Left hindlimb (tissue), 1 donor: Measurements from ENCODE around the gene MAML2.

Experiments
- DNase-seq: peaks from one replicate; pipeline ENCODE4 v3.0.0-alpha.2; 2018

Gene MAML2

GRCh38 chr11:96024666-96025065, 318.3 kb downstream of the MAML2 start:
- DNase-seq, result no peak

DNA sequence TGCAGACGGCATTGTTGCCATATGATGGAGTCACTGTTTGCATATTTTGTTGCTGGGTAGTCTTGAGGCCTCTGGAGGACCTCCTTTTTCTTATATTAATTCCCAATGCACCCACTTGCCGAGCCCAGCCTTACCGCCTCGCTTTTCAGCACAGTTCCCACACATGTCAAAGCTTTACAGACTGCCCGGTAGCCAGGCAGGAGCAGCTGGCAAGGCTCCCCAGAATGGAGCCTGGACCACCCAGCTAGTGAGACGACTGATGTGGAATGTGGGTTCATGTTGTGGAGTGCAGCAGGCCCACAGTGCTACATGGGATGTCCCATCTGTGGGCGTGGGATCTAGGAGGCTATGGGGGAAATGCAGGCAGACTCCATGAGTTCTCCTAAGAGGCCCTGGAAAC, 319.7 kb downstream of the MAML2 start:
- DNase-seq, result peak; percentile 46

- DNase-seq, result no peak
These were observed 320.9 kb downstream of the MAML2 start for GRCh38 chr11:96021901-96022650.

- no peak for DNase-seq
These were observed 322.9 kb downstream of the MAML2 start for GRCh38 chr11:96019810-96020747.

DNA sequence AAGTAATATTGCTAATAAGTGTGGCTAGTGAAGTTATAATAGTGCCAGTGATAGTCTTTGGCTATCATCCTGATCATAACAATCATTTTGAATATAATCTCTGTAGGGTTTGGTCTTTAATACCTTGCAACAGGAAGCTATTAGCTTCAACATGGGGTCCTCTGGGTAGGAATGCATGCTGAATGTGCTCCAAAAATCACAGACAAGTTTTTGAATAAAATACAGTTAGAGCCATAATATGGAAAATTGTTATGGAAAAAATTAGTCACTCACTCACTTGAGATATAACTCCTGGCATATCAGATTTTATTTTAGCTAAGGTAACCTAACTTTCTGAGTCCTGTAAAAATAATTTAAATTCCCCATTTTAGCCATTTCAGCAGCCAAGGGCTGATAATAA, 323.7 kb downstream of the MAML2 start:
- DNase-seq, result no peak

- no peak for DNase-seq
These were observed 325.1 kb downstream of the MAML2 start for GRCh38 chr11:96017856-96018255.

DNA sequence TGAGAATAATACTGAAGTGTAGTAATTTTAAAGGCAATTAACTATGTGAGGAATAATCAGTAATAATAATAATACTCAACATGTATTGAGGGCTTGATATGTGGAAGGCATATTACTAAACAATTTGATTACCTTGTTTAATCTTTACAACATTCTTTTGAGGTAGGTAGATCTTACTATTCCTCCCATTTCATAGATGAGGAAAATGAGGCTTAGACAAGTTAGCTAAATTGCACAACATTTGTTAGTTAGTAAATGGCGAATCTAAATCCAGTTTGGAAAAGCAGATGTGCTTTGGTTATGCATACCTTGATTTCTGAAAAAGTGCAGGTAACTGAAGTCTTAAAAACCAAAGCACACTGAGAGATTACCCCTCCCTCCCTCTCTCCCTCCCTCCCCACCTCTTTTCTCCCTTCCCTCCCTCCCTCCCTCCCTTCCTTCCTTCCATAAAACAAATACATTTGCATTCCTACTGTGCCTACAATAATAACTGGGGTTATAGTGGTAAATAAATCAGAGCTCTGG, 326.0 kb downstream of the MAML2 start:
- DNase-seq, result no peak

DNA sequence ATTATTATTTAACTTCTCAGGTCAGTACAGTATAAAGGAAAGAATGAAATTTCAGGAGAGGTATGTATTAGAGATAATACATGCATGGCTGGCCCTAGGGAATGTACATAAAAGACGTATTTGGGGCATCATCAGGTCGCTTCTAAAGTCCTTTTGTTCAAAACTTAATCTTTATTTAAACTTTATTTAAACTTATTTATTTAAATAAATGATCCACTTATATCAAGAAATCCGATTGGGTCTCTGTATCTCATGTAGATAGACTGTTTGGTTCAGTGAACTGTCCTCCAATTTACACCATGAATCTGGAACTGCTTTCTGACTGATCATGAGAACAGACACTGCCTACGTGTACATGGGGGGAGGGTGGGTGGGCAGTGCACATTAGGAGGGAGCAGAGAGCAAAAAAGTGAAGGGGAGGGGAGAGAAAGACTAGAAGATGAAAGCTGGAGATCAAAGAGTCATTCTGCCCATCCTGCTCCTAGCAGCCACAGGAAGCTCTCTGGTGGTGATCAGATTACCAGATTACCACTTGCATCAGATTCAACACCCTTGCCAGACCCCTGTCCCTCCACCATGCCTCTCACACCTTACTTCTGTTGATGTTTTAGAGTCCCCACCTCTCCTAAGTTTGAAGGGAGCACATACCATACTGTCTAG, 327.0 kb downstream of the MAML2 start:
- DNase-seq, result no peak

GRCh38 chr11:96014217-96014616, 328.8 kb downstream of the MAML2 start:
- DNase-seq, result no peak

DNA sequence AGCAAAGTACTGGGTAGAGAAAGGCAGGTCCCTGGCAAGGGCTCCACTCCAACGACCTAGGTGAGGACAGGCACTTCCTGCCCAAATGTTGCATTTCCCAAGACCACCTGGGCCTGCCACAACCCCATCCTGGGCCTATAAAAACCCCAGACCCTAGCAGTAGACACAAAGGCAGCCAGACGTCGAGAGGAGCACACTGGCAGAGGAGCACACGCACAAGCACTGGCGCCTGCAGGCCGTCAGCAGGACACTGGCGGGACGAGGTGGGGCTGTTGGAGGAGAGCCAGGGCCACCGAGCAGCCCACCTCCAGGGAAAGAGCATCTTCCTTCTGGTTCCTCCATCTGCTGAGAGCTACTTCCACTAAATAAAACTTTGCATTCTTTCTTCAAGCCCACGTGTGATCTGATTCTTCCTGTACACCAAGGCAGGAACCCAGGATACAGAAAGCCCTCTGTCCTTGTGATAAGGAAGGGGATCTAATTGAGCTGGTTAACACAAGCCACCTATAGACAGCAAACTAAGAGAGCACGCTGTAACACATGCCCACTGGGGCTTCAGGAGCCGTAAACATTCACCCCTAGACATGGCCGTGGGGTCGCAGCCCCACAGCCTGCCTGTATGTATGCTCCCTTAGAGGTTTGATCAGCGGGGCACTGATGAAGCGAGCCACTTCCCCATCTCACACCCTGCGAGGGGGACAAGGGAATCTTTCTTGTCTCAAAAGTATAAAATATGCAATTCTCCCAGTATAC, 329.4 kb downstream of the MAML2 start:
- DNase-seq, result no peak

DNA sequence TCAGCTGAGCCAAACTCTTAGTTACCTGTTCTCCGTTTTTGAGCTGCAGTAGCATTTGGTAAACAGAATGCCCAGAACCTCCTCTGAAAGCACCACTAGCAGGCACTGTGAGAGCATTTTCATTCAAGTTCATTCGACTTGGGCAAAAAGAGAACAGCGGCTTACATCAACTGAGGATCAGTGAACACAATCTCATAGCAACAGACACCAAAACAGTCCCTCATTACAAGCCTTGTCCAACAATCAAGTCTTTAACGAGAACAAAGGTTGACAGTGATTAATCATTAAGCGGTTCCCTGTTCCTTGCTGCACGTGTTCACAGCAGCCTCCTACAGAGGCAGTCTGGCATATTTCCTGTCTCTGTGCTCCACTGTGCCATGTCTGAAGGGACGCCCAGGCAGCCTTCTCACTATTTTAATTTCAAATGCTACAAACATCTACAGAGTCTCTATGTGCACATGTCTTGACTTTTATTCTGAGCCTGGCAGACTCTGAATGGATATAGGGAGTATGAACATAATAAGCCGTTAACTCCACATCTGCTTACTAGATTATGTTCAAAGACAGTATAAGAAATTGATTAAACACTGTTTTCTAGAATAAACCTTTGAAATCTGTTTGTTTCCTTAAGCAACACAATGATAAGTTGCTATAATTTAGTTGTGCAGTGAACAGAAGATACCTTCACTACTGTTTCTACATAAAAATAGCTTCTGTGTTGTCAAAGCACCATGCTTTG, 330.7 kb downstream of the MAML2 start:
- peak; percentile 50 for DNase-seq

GRCh38 chr11:96010683-96011082, 332.3 kb downstream of the MAML2 start:
- no peak for DNase-seq

GRCh38 chr11:96008161-96008720, 334.8 kb downstream of the MAML2 start:
- no peak for DNase-seq

DNA sequence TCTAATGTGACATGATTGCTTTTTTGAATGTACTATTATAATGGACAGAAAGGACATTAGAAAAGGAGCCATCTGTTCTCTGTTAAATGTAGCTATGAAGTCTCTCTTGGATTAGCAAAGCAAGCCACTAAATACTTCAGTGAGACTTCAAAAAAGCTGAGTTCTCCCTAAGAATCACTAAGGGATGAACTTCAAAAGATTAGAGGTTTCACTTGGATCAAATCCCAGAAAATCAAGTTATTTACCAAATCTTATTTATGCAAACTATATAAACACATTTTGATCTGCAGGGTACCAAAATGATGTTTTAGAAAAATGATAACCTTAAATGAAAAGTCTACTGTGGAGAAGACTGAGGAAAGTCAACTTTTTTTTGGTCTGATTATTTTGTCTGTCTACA, 337.0 kb downstream of the MAML2 start:
- DNase-seq, result no peak

- no peak for DNase-seq
These were observed 338.1 kb downstream of the MAML2 start for GRCh38 chr11:96004862-96005261.

- DNase-seq, result no peak
These were observed 340.2 kb downstream of the MAML2 start for GRCh38 chr11:96002754-96003290.

DNA sequence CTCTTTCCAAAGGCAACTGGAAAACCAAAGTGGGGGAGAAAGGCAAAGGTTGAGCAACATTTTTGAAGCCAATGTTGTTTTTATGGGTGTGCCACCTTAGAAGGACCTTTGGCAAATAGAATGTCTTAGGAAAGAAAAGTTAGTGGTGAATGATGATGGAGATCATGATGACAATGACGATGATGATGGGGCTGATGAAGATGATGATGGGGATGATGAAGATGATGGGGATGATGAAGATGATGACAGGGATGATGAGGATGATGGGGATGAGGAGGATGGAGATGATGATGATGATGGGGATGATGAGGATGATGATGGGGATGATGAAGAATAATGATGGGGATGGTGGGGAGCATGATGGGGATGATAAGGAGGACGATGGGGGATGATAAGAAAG, 340.7 kb downstream of the MAML2 start:
- no peak for DNase-seq

DNA sequence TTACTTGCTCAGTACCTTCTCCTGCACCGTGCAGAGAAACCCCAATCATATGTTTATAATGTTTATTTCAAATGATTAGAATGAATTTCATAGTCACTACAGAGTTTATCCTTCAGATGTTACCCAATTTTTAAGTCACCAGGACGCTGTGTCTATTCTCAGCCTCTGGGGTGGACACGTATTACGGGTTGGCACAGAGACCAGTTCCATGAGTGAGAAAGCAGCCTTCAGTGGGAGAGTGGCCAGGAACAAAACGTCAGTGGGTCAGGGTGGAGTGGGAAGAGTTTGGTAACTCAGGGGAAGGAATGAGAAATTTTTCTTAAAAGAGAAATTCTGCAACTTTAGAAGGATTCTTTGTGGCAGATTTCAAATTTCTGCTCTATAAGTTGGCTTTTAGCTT, 342.0 kb downstream of the MAML2 start:
- DNase-seq, result peak; percentile 78

DNA sequence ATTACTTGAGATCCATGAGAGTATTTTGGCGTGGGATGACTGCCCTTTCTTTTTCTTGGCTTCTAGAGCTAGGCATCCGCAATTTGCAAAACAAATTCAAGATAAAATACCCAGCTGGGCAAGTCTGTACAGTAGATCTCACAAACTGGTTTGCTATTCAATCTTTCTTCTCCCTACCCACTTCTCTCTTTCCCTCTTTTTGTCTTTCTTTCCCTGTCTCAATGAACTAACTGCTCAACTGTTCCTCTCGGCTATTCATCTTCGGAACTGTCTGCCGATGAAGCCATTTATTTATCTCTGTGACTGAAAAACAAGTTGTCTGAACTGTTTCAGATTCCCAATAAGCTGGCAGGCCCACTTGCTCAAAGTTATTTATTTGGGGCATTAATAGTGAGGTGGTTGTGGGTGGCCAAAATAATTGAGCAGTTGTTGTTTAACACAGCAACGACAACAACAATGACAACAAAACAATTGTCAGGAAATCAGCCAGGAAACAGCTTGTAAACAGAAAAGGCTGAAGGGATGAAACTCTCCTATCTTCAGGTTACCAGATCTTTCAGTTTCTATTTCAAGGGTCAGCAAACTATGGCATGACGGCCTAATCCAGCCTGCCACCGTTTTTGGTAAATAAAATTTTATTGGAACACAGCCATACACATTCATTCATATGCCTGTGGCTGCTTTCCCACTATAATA, 343.1 kb downstream of the MAML2 start:
- no peak for DNase-seq

- DNase-seq, result no peak
These were observed 346.3 kb downstream of the MAML2 start for GRCh38 chr11:95996621-95997235.
